Gastrocnemius medialis (tissue), 4 donors: ENCODE data around the gene DPP7.

Experiments used
- POLR2A ChIP-seq, 2 donors: fragments of 450-650 bp; IDR thresholded peaks; one replicate each; pipeline ENCODE4 v1.6.1; 2017; ENCODE audit warnings: antibody characterized with exemption in 2 of 2, mild to moderate bottlenecking in 2 of 2, moderate library complexity in 2 of 2
- TF ChIP-seq, protein P1 (sequence below), 5 experiments: fragments of 450-650 bp in 3 of 5; fragments of 200-600 bp in 2 of 5; sonication (generic) in 2 of 5; IDR thresholded peaks in 4 of 5; conservative IDR thresholded peaks in 1 of 5; 1 replicate in 4 of 5; 2 replicates in 1 of 5; pipeline ENCODE4 v1.5.1; 2016 to 2019; ENCODE audit warnings: antibody characterized with exemption in 5 of 5, mild to moderate bottlenecking in 3 of 5, moderate library complexity in 3 of 5

DNA sequence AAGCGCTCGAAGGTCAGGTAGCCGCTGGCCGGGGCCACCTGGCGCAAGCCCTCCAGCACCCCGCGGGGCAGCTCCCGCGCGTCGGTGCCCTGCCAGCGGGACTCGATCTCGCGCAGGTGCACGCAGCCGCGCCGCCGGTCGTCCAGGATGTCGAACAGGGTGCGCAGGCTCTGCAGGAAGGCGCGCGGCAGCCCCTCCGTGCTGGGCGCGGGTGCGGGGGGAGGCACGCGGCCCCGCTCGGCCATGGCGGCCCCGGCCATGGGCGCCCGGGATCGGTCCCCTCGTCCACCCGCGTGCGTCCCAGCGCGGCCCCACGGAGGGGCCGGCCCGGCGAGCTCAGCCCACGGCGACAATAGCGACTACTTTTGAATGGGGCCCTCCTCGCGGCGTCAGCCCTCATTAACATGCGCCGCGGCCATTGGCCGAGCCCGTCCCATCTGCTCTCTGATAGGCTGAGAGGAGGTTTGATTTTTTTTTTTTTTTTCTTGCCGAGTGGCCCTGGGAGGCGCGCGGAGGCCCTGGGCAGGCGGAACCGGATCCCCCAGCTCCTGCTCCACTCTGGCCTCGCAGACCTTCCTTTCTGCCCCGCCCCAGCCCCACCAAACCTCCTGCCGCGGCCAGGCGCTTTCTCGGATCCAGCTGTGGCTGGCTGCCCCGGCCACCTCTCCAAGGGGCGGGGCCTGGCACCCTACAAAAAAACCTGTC, 44.2 kb downstream of the DPP7 start, which contains the start of gene SAPCD2:
- TF ChIP-seq, protein P1, sequence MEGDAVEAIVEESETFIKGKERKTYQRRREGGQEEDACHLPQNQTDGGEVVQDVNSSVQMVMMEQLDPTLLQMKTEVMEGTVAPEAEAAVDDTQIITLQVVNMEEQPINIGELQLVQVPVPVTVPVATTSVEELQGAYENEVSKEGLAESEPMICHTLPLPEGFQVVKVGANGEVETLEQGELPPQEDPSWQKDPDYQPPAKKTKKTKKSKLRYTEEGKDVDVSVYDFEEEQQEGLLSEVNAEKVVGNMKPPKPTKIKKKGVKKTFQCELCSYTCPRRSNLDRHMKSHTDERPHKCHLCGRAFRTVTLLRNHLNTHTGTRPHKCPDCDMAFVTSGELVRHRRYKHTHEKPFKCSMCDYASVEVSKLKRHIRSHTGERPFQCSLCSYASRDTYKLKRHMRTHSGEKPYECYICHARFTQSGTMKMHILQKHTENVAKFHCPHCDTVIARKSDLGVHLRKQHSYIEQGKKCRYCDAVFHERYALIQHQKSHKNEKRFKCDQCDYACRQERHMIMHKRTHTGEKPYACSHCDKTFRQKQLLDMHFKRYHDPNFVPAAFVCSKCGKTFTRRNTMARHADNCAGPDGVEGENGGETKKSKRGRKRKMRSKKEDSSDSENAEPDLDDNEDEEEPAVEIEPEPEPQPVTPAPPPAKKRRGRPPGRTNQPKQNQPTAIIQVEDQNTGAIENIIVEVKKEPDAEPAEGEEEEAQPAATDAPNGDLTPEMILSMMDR (IDR thresholded peaks at IDR 0.05 in 4 of 5, conservative IDR thresholded peaks at IDR 0.05 in 1 of 5), result no peak
- TF ChIP-seq POLR2A (IDR thresholded peaks at IDR 0.05), result no peak
